HG03469 (cell line): ENCODE results near the gene SEMA6A.

Experiments used
- ATAC-seq: cut with Tn5 transposase; IDR thresholded peaks from one replicate; pipeline ENCODE4 v1.9.1; 2021; ENCODE audit warnings: mild to moderate bottlenecking, moderate library complexity, moderate number of reproducible peaks; ENCODE audit not compliant: unreplicated experiment

The SEMA6A gene

GRCh38 chr5:116442931-116443551 lies 131.6 kb downstream of the SEMA6A start:
- no peak for ATAC-seq

- ATAC-seq: no peak
These were observed 132.5 kb downstream of the SEMA6A start for GRCh38 chr5:116442095-116442534.

GRCh38 chr5:116441223-116441622 lies 133.4 kb downstream of the SEMA6A start:
- no peak for ATAC-seq

GRCh38 chr5:116440457-116441001 lies 134.1 kb downstream of the SEMA6A start:
- ATAC-seq: no peak

GRCh38 chr5:116439905-116440304 lies 134.7 kb downstream of the SEMA6A start:
- no peak for ATAC-seq

GRCh38 chr5:116438979-116439554 lies 135.6 kb downstream of the SEMA6A start:
- no peak for ATAC-seq

- no peak for ATAC-seq
These were observed 136.6 kb downstream of the SEMA6A start for GRCh38 chr5:116437922-116438578.

- ATAC-seq: no peak
These were observed 137.3 kb downstream of the SEMA6A start for GRCh38 chr5:116437351-116437705.

- ATAC-seq: no peak
These were observed 137.8 kb downstream of the SEMA6A start for GRCh38 chr5:116436674-116437350.

GRCh38 chr5:116428966-116429365 lies 145.7 kb downstream of the SEMA6A start:
- ATAC-seq: no peak

GRCh38 chr5:116428413-116428812 lies 146.2 kb downstream of the SEMA6A start:
- ATAC-seq: no peak

- ATAC-seq: no peak
These were observed 149.7 kb downstream of the SEMA6A start for GRCh38 chr5:116424951-116425350.

GRCh38 chr5:116424258-116424615 lies 150.4 kb downstream of the SEMA6A start:
- ATAC-seq: no peak

GRCh38 chr5:116423587-116424257 lies 150.9 kb downstream of the SEMA6A start:
- ATAC-seq: no peak

- ATAC-seq: no peak
These were observed 151.5 kb downstream of the SEMA6A start for GRCh38 chr5:116423141-116423540.

- ATAC-seq: no peak
These were observed 153.5 kb downstream of the SEMA6A start for GRCh38 chr5:116421080-116421629.

GRCh38 chr5:116420540-116420939 lies 154.1 kb downstream of the SEMA6A start:
- ATAC-seq: no peak

GRCh38 chr5:116419258-116419657 lies 155.4 kb downstream of the SEMA6A start:
- no peak for ATAC-seq

GRCh38 chr5:116418774-116419173 lies 155.8 kb downstream of the SEMA6A start:
- ATAC-seq: no peak

GRCh38 chr5:116418016-116418415 lies 156.6 kb downstream of the SEMA6A start:
- no peak for ATAC-seq

GRCh38 chr5:116415989-116416388 lies 158.6 kb downstream of the SEMA6A start:
- no peak for ATAC-seq
